Measurements from ENCODE around the gene FAM83B. TPM values are rescaled to one million over a fixed set of nuclear protein-coding genes. Genes with fewer than 3 reads are reported as not detected.
"Not testable (repeated sequence)": the region's sequence is repeated elsewhere in the genome, so short reads cannot be mapped to it uniquely, and the experiment has no call there.

The FAM83B gene
- polyA plus RNA-seq, 4 donors: 0.30 to 13.0 (median 8.9) TPM

DNA sequence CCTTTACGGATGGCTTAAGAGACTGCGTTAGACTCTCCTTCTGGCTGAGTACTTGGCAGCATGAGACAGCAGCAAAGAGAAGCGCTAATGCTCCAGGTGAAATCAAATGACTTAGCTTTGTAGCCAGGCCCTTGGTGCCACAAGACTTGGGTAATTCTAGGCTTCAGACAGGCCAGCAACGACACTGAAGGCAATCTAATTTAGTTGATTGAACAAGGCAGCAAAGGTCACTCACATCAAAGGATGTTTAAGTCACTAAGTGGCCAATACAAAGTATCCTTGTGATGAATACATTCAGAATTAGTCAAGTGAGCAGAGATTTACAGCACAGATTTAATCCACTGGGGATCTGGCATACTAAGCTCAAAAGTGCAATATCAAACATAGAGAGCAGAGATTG lies 113.2 kb downstream of the FAM83B start:
- no peak for DNase-seq (ENCODE audit: low read depth in 4 of 4, low spot score in 3 of 4)

GRCh38 chr6:54961372-54961771 lies 114.8 kb downstream of the FAM83B start:
- DNase-seq (ENCODE audit: low read depth in 4 of 4, low spot score in 3 of 4): not testable (repeated sequence)

- DNase-seq (ENCODE audit: low read depth in 4 of 4, low spot score in 3 of 4): no peak
Measured at GRCh38 chr6:54970337-54970736, 123.8 kb downstream of the FAM83B start.

- DNase-seq (ENCODE audit: low read depth in 4 of 4, low spot score in 3 of 4): no peak
Measured at GRCh38 chr6:54971825-54972224, 125.3 kb downstream of the FAM83B start.

- DNase-seq (ENCODE audit: low read depth in 4 of 4, low spot score in 3 of 4): not testable (repeated sequence)
Measured at GRCh38 chr6:54979161-54979560, 132.6 kb downstream of the FAM83B start.

GRCh38 chr6:54980511-54981275 lies 134.1 kb downstream of the FAM83B start:
- DNase-seq (ENCODE audit: low read depth in 4 of 4, low spot score in 3 of 4): no peak

DNA sequence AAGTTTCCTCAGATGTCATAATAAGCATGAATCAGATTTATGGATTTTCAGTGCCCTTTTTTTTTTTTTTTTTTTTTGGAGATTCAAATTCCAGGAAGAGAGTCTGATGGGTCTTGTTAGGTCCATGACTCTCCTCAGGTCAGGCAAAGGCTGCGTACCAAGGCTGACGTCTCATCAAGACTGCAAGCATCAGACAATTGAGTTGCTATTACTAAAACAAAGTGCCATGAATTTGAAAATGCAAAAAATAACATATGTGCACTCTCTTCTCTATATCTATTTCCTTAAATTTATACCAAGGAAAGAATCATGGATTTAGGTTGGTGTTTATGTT lies 134.7 kb downstream of the FAM83B start:
- no peak for DNase-seq (ENCODE audit: low read depth in 4 of 4, low spot score in 3 of 4)

GRCh38 chr6:54981647-54982046 lies 135.1 kb downstream of the FAM83B start:
- DNase-seq (ENCODE audit: low read depth in 4 of 4, low spot score in 3 of 4): no peak

DNA sequence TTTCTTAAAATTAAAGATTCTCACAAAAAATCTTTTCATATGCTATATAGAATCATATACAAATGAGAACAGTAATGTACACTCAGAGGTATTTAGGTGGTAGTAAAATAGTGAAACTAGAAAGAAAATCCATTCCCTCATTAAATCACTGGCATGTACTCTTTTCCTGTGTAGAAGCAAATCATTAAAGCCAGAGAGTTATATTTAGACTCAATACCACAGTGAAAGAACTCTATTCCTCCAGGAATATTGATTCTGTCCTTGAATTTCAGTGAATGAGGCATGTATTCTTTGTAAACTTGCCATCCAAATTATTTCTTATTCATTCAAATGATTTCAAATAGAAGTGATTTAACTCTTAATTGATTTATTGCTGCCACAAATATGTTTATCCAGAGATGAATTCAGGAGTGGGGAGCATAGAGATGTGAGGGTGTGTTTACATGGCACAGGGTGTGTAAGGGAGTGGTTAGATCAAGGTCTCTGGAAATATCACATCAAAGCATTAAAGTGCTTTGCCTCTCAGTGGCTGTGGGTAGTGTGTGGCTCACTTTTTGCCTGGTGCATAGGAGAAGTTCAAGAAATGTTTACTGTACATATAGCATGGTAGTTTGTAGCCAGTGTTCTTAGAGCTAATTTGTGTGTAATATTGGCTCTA lies 141.2 kb downstream of the FAM83B start:
- DNase-seq (ENCODE audit: low read depth in 4 of 4, low spot score in 3 of 4): no peak

- no peak for DNase-seq (ENCODE audit: low read depth in 4 of 4, low spot score in 3 of 4)
Measured at GRCh38 chr6:54988576-54988975, 142.0 kb downstream of the FAM83B start.

DNA sequence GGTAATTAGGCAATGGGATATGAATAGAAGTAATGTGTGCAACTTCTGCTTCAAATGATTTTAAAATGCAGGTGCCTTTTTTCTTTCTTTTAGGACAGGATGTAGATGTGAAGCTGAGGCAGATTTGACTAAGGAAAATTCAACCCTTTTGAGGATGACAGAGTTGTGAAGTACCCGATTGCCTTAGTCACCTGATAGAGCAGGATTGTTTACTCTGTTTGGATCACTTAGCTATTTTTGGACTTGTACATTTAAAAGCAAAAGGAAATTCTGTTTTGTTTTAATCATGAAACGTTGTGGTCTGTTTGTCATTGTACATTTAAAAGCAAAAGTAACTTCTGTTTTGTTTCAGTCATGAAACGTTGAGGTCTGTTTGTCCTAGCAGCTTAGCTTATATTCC lies 143.4 kb downstream of the FAM83B start:
- DNase-seq (ENCODE audit: low read depth in 4 of 4, low spot score in 3 of 4): no peak

Measured in left renal pelvis (tissue), 4 donors.